HG03066 (cell line): Measurements from ENCODE around the gene PRTFDC1.

Source experiments
- ATAC-seq: cut with Tn5 transposase; IDR thresholded peaks from one replicate; pipeline ENCODE4 v1.9.1; 2021; ENCODE audit warnings: low read depth; ENCODE audit not compliant: unreplicated experiment

Gene PRTFDC1

DNA sequence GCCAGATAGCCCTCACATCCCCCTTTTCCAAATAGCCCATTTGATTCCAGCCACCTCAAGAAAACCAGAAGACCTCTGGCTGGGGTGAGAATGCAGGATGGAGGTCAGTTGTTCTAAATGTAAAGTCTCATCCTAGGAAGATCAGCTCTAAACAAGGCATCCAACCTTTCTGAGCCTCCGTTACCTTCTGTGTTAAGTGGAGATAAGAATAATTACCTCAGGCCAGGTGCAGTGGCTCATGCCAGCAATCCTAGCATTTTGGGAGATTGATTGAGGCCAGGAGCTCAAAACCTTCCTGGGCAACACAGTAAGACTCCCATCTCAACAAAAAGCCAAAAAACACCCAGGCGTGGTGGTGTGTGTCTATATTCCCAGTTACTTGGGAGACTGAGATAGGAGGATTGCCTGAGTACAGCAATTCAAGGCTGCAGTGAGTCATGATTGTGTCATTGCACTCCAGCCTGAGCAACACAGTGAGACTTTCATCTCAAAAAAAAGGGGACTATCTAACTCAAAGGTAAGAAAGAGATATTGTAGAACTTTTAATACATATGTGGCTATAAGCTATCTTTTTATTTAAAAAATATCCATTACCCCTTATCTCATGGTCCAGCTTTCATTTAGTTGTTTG, 43.5 kb downstream of the PRTFDC1 start:
- no peak for ATAC-seq

DNA sequence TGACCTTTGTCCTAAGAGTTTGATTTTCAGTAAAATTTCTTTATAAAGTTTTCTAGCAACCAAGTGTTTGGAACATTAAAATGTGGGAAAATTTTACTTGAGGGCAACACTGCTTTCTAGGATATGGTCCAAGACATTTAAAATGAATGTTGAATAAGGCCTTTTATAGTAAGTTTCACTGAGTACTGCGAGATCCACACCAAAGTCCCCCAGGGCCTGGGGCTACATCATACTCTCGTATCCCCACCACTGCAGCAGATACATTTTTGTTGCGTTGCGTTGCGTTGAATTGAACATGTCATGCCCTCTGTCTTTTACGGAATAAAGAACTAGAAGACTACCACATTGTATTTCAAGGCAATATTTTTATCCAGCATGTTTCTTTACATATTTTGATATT, 44.5 kb downstream of the PRTFDC1 start:
- ATAC-seq = no peak

DNA sequence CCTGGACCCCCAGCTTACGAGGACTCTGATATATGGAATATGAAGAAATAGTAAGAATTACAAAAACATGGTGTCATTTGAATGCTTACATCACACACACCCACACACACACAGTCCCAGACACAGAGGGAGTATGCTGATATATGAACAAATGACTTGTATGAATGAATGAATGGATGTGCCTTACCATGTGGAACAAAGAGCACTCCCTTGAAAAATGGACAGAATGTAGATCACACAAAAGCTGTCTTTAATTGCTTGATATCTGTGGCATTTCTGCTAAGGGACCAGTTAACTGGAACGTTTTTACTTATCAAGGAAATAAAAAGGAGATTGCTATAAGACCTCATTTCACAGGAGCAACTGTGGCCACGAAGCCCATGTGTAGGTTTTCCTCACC, 46.0 kb downstream of the PRTFDC1 start:
- ATAC-seq = no peak

- ATAC-seq = no peak
Measured at GRCh38 chr10:24904824-24905223, 47.6 kb downstream of the PRTFDC1 start.

GRCh38 chr10:24902400-24902728, 50.0 kb downstream of the PRTFDC1 start:
- ATAC-seq = no peak

- ATAC-seq = peak; percentile 42
Measured at GRCh38 chr10:24901686-24902399, 50.6 kb downstream of the PRTFDC1 start.

- ATAC-seq = peak; percentile 85
Measured at GRCh38 chr10:24900888-24901685, 51.3 kb downstream of the PRTFDC1 start.

DNA sequence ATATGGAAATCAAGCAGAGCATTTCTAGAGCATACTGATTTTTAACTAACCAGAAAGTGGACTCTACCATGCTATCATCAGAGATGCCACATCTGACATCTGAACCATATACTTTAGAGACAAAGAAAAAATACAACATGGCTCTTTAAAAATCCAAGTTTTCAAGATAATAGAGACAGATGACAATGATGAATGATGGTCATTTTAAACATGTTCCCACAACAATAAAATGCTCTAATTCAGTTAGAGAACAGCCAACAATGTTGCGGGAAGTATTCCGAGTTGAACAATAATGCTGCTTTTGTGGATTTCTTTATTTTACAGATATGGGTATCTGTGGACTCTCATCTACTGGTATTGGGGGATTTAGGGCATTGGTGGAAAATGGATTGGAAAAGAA, 52.8 kb downstream of the PRTFDC1 start:
- no peak for ATAC-seq

- no peak for ATAC-seq
Measured at GRCh38 chr10:24898501-24898900, 53.9 kb downstream of the PRTFDC1 start.

- ATAC-seq = no peak
Measured at GRCh38 chr10:24897326-24897926, 55.0 kb downstream of the PRTFDC1 start.

GRCh38 chr10:24894728-24895127, 57.7 kb downstream of the PRTFDC1 start:
- no peak for ATAC-seq

- no peak for ATAC-seq
Measured at GRCh38 chr10:24894309-24894708, 58.1 kb downstream of the PRTFDC1 start.

DNA sequence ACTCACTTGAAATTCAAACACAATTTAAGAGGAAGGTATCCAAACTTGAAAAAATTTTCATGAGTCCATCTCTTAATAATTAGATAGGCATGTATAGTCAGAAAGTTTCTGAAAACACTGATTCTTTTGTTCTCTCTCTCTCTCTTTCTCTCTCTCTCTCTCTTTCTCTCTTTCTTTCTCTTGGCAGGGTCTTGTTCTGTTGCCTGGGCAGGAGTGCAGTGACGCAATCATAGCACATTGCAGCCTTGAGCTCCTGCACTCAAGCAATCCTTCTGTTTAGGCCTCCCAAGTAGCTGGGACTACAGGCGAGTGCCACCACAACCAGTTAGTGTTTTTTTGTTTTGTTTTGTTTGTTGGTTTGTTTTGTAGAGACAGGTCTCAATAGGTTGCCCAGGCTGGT, 59.3 kb downstream of the PRTFDC1 start:
- no peak for ATAC-seq

DNA sequence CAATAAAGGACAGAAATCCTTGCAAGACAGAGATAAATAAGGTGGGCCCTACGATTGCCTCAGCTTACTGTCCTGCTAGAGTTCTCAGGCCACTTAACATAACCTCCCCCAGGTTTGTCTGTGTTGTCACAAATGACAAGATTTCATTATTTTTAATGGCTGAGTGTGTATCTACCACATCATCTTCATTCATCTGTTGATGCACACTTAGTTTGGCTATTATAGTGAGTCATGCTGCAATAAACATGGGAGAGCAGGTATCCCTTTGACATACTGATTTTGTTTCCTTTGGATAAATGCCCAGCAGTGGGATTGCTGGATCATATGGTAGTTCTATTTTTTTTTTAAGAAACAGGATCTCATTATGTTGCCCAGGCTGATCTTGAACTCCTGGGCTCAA, 60.6 kb downstream of the PRTFDC1 start:
- no peak for ATAC-seq

GRCh38 chr10:24889639-24890038, 62.8 kb downstream of the PRTFDC1 start:
- no peak for ATAC-seq

DNA sequence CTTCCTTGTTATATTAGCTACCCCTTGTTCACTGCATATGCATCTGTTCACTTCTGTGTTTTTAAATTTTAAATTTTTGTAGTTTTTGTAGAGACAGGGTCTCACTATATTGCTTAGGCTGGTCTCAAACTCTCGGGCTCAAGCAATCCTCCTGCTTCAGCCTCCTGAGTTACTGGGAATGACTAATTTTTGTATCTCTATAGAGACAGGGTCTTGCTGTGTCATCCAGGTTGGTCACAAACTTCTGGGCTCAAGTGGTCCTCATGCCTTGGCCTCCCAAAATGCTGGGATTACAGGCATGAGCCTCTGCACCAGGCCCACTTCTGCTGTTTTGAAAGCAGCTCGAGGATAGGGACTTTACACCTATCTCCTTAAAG, 64.6 kb downstream of the PRTFDC1 start:
- peak; percentile 9 for ATAC-seq

DNA sequence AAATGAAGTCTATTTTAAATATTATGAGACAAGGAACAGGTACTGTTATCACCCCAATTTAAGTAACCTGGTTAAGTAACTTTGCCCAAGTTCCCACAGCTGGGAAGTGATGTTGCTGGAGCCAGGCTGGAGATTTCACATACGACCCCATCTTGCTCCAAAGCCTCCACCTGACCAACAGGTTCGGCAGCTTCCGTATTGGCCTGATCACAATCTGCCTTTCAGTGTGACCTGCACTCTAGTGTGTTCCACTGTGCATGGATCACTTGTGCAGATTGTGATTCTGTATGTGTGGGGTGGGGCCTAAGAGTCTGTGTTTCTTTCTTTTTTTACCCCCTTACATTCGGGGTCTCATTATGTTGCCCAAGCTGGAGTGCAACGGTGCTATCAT, 66.1 kb downstream of the PRTFDC1 start:
- no peak for ATAC-seq

DNA sequence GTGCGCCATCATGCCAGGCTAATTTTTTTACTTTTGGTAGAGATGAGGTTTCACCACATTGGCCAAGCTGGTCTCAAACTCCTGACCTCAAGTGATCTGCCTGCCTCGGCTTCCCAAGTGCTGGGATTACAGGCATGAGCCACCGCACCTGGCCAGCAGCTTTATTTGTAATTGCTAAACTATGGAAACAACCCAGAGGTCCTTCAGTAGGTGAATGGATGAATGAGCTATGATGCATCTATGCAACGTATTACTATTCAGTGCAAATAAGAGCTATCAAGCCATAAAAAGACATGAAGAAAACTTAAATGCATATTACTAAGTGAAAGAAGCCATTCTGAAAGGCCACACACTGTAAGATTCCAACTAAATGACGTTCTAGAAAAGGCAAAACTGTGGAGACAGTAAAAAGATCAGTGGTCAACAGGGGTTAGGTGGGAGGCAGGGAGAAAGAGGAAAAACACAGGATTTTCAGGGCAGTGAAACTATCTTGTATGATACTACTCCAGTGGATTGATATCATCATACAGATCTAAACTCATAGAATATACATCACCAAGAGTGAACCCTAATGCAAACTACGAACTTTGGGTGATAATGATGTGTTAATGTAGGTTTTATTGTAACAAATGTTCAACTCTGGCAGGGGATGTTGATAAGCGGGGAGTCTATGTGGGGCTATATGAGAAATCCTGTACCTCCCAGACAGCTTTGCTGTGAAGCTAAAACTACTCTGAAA, 66.7 kb downstream of the PRTFDC1 start:
- no peak for ATAC-seq

DNA sequence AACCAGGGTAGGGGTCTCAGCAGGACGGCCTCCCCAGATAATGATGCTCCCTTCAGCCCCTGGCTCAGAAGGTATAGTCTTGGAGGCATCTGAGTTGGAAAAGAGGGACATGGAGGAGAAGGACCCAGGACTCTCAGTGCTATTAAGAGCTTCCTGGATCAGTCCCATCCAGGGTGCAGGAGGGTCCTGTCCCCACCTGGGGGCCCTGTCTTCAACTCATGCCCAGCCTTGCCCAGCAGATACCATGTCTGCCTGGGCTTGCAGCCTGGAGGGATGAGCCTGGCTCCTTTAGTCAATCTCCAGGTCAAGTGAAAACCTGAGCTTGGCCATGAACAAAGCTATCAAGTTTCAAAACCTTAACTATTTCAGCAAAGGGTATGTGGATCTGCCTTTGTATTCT, 67.6 kb downstream of the PRTFDC1 start:
- no peak for ATAC-seq

DNA sequence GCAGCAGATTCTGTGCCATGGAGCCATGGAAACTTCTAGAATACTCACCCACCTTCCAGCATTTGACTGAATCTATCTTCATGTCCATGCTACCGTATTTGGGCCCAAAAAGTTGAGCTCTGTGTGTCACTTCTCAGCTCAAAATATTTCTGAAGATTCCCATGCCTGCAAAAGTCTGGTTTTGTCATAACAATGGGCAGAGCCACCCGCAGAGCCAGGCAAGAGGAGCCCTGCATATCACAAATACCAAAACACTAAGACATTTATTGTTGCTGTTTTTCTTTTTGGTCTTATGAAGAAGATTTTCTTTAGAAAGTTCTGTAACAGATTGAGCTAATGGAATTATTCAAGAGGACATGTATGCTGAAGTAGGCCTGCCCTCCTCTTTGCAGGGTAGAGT, 68.1 kb downstream of the PRTFDC1 start:
- no peak for ATAC-seq

DNA sequence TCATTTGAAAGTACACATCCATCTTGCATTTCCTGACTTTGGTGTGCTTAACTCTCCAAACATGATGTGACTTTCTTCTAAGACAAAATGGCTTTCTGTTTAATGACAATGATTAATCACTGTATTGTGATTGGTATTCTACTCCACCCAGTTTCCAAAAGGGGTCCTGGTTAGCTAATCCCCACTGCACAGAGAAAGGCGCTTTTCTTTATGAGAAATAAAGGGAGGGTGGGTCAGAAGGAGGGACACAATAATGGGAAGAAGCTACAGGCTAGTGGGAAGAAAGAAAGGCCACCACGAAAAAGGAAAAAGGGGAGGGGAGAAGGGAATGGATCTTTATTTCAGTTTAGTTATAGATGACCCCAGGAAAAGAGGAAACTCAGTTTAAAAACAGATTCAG, 69.2 kb downstream of the PRTFDC1 start:
- ATAC-seq = no peak
